Measurements from ENCODE around the gene SVIP.

- TF ChIP-seq EZH2phosphoT487 (IDR thresholded peaks at IDR 0.05; ENCODE audit: borderline replicate concordance, low read depth, low read length) = no peak
- TF ChIP-seq, protein P1, sequence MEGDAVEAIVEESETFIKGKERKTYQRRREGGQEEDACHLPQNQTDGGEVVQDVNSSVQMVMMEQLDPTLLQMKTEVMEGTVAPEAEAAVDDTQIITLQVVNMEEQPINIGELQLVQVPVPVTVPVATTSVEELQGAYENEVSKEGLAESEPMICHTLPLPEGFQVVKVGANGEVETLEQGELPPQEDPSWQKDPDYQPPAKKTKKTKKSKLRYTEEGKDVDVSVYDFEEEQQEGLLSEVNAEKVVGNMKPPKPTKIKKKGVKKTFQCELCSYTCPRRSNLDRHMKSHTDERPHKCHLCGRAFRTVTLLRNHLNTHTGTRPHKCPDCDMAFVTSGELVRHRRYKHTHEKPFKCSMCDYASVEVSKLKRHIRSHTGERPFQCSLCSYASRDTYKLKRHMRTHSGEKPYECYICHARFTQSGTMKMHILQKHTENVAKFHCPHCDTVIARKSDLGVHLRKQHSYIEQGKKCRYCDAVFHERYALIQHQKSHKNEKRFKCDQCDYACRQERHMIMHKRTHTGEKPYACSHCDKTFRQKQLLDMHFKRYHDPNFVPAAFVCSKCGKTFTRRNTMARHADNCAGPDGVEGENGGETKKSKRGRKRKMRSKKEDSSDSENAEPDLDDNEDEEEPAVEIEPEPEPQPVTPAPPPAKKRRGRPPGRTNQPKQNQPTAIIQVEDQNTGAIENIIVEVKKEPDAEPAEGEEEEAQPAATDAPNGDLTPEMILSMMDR (conservative IDR thresholded peaks at IDR 0.05; ENCODE audit: low read length) = no peak
Observed at GRCh38 chr11:22828373-22828772, 1.2 kb downstream of the SVIP start.

Measured in OCI-LY7 (cell line).